GM23338 (cell line): ENCODE results near the gene TFAM. TPM values are rescaled to one million over a fixed set of nuclear protein-coding genes. Genes with fewer than 3 reads are reported as not detected.
A peak's percentile ranks its signal among the peaks of the same experiment; 100 is the strongest.
"Not testable (repeated sequence)": the region's sequence is repeated elsewhere in the genome, so short reads cannot be mapped to it uniquely, and the experiment has no call there.

Source experiments
- ATAC-seq: fragments of 200-7000 bp; cut with Tn5 transposase; 3 replicates; pipeline ENCODE4 v1.9.1; 2020
- DNase-seq: peaks from one replicate; pipeline ENCODE4 v3.0.0-alpha.2; 2015; ENCODE audit warnings: low spot score
- H2AFZ ChIP-seq: fragments of 200-600 bp; sonication (generic); 2 replicates; pipeline ENCODE4 v1.8.0; 2016; ENCODE audit warnings: antibody characterized with exemption, mild to moderate bottlenecking, moderate library complexity
- H3F3A ChIP-seq: fragments of 200-600 bp; sonication (generic); replicated peaks from 2 replicates; pipeline ENCODE4 v1.8.0; 2017; ENCODE audit warnings: antibody characterized with exemption, mixed run types, low read depth
- H3K27ac ChIP-seq: fragments of 200-600 bp; sonication (generic); 2 replicates; pipeline ENCODE4 v1.6.1; 2016; ENCODE audit warnings: low read depth
- H3K27me3 ChIP-seq: fragments of 200-600 bp; sonication (generic); 2 replicates; pipeline ENCODE4 v1.8.0; 2016; ENCODE audit warnings: mild to moderate bottlenecking, mixed run types, moderate library complexity; ENCODE audit not compliant: insufficient read depth
- H3K36me3 ChIP-seq: fragments of 200-600 bp; sonication (generic); 2 replicates; pipeline ENCODE4 v1.8.0; 2016; ENCODE audit warnings: mild to moderate bottlenecking; ENCODE audit not compliant: insufficient read depth
- H3K4me1 ChIP-seq: fragments of 200-600 bp; sonication (generic); 2 replicates; pipeline ENCODE4 v1.8.0; 2016; ENCODE audit warnings: mild to moderate bottlenecking, moderate library complexity; ENCODE audit not compliant: insufficient read depth
- H3K4me2 ChIP-seq: fragments of 200-600 bp; sonication (generic); 2 replicates; pipeline ENCODE4 v1.7.1; 2017; ENCODE audit warnings: mixed run types
- H3K4me3 ChIP-seq: fragments of 200-600 bp; sonication (generic); 2 replicates; pipeline ENCODE4 v1.6.1; 2016; ENCODE audit warnings: mixed run types
- H3K79me2 ChIP-seq: fragments of 200-600 bp; sonication (generic); replicated peaks from 2 replicates; pipeline ENCODE4 v1.8.0; 2017; ENCODE audit warnings: mild to moderate bottlenecking; ENCODE audit not compliant: insufficient read depth
- H3K9me2 ChIP-seq: fragments of 200-600 bp; sonication (generic); 2 replicates; pipeline ENCODE4 v1.8.0; 2017; ENCODE audit not compliant: insufficient read depth
- H4K20me1 ChIP-seq: fragments of 200-600 bp; sonication (generic); replicated peaks from 2 replicates; pipeline ENCODE4 v1.8.0; 2017; ENCODE audit warnings: mild to moderate bottlenecking; ENCODE audit not compliant: insufficient read depth
- H3K27ac Mint-ChIP-seq: 2 replicates; pipeline ENCODE4 v1.8.0; 2020; ENCODE audit warnings: inconsistent platforms, mild to moderate bottlenecking, moderate library complexity, mixed read lengths
- H3K27me3 Mint-ChIP-seq: 3 replicates; pipeline ENCODE4 v1.8.0; 2022; ENCODE audit warnings: low read depth, mild to moderate bottlenecking, moderate library complexity, mixed read lengths, inconsistent platforms; ENCODE audit not compliant: insufficient read depth, poor library complexity
- H3K36me3 Mint-ChIP-seq: 3 replicates; pipeline ENCODE4 v1.8.0; 2021; ENCODE audit warnings: low read depth, mild to moderate bottlenecking, inconsistent platforms, moderate library complexity, mixed read lengths
- H3K4me1 Mint-ChIP-seq: 3 replicates; pipeline ENCODE4 v1.8.0; 2020; ENCODE audit warnings: mild to moderate bottlenecking, inconsistent platforms, mixed read lengths
- H3K4me3 Mint-ChIP-seq: 3 replicates; pipeline ENCODE4 v1.8.0; 2021; ENCODE audit warnings: moderate library complexity, mild to moderate bottlenecking, inconsistent platforms, mixed read lengths
- H3K9me3 Mint-ChIP-seq: 3 replicates; pipeline ENCODE4 v1.8.0; 2020; ENCODE audit warnings: moderate library complexity, mild to moderate bottlenecking, inconsistent platforms, mixed read lengths
- CTCF ChIP-seq, 2 experiments: fragments of 200-600 bp in 1 of 2; sonication (generic) in 1 of 2; conservative IDR thresholded peaks; 2 replicates each; pipeline versions ENCODE4 v1.5.1 to v1.6.1; 2016 to 2017; ENCODE audit warnings: antibody characterized with exemption in 2 of 2, low read depth in 2 of 2, mild to moderate bottlenecking in 2 of 2, moderate library complexity in 1 of 2
- EZH2 ChIP-seq: fragments of 200-600 bp; sonication (generic); IDR thresholded peaks from one replicate; pipeline ENCODE4 v1.8.0; 2017; ENCODE audit warnings: antibody characterized with exemption, mild to moderate bottlenecking, low read depth; ENCODE audit not compliant: unreplicated experiment
- ZNF114 ChIP-seq: fragments of 250-450 bp; sonication (Bioruptor Pico); IDR thresholded peaks from 2 replicates; pipeline ENCODE4 v1.5.0; 2020; ENCODE audit warnings: mild to moderate bottlenecking, moderate library complexity
- polyA plus RNA-seq: library from polyadenylated mRNA; unstranded; fragments of >200 nt; fragmentation: Nextera tagmentation; extraction: Ambion mirVana; gene quantifications from 2 replicates; pipeline ENCODE4 v1.2.1, GENCODE V29; 2016
- total RNA-seq: library from RNA; depleted of rRNA; stranded (reverse); fragments of >200 nt; shearing (Covaris generic); gene quantifications from 2 replicates; pipeline ENCODE4 v1.2.3, GENCODE V29; 2014

Gene TFAM
- total and polyA plus RNA-seq, 2 experiments from 2014 or later, result 54.2 to 156 TPM

GRCh38 chr10:58414270-58415041 lies 29.2 kb downstream of the TFAM start:
- Histone ChIP-seq H3K9me2 (no peaks in the 10 kb centered on the region), H3K4me2 (no peak overlapping the region), H3K36me3 (no peaks in the 10 kb centered on the region), H3K79me2 (no peaks in the 10 kb centered on the region), H2AFZ (peak overlapping the region; percentile 67; the same call in 1 of the 2 replicates), H3K4me3 (no peak overlapping the region), H3K4me1 (no peaks in the 10 kb centered on the region), H3K27me3 (no peaks in the 10 kb centered on the region), H3K27ac (no peak overlapping the region), H4K20me1 (no peaks in the 10 kb centered on the region), H3F3A (no peaks in the 10 kb centered on the region)
- peaks cover 17% of the 10 kb centered on the region for H3K4me1 Mint-ChIP-seq
- H3K4me3 Mint-ChIP-seq, result no peak overlapping the region
- TF ChIP-seq EZH2, result no peak
- TF ChIP-seq CTCF (conservative IDR thresholded peaks at IDR 0.05; ENCODE audit: low read depth in 2 of 2), result peak; percentile 48 to 68; a peak in 3 of 4 replicates
- H3K9me3 Mint-ChIP-seq, result peaks cover 7% of the 10 kb centered on the region; the same call in 2 of the 3 replicates
- H3K27me3 Mint-ChIP-seq, result peaks cover 5% of the 10 kb centered on the region
- peaks cover 1% of the 10 kb centered on the region; the same call in 1 of the 3 replicates for H3K36me3 Mint-ChIP-seq
- H3K27ac Mint-ChIP-seq, result no peak overlapping the region
- peak; percentile 56 for ATAC-seq
- peak; percentile 54 for DNase-seq

GRCh38 chr10:58415757-58416156 lies 30.5 kb downstream of the TFAM start:
- no peak overlapping the region for H3K4me3 ChIP-seq

GRCh38 chr10:58417902-58418301 lies 32.7 kb downstream of the TFAM start:
- H3K36me3 Mint-ChIP-seq, ATAC-seq, H2AFZ ChIP-seq, H3K79me2 ChIP-seq, H4K20me1 ChIP-seq, H3F3A ChIP-seq, H3K4me1 ChIP-seq, H3K27me3 Mint-ChIP-seq, H3K4me3 Mint-ChIP-seq, H3K27ac Mint-ChIP-seq, H3K27ac ChIP-seq, H3K4me2 ChIP-seq, H3K9me2 ChIP-seq, H3K4me3 ChIP-seq, H3K27me3 ChIP-seq, H3K36me3 ChIP-seq, DNase-seq: not testable (repeated sequence)
- peaks cover 16% of the 10 kb centered on the region; the same call in 1 of the 3 replicates for H3K9me3 Mint-ChIP-seq
- H3K4me1 Mint-ChIP-seq, result peaks cover 10% of the 10 kb centered on the region

More at GRCh38 chr10:58415757-58416156, 30.5 kb downstream of the TFAM start:
- H3F3A ChIP-seq, result no peaks in the 10 kb centered on the region
- Mint-ChIP-seq H3K9me3 (peaks cover 11% of the 10 kb centered on the region; the same call in 2 of the 3 replicates), H3K27me3 (peaks cover 5% of the 10 kb centered on the region), H3K36me3 (peaks cover 3% of the 10 kb centered on the region; the same call in 1 of the 3 replicates), H3K4me1 (peaks cover 17% of the 10 kb centered on the region), H3K4me3 (no peak overlapping the region), H3K27ac (no peak overlapping the region)
- H3K4me2 ChIP-seq, result no peak overlapping the region
- no peaks in the 10 kb centered on the region for H3K9me2 ChIP-seq
- H3K27ac ChIP-seq, result no peak overlapping the region
- TF ChIP-seq ZNF114 (CRISPR knock-in tag), result no peak
- TF ChIP-seq CTCF (conservative IDR thresholded peaks at IDR 0.05; ENCODE audit: low read depth in 2 of 2), result 0 out of 4 replicates have a peak, but pooled peaks of 1 of the 2 experiments have one; percentile 11
- no peaks in the 10 kb centered on the region for H3K4me1 ChIP-seq
- no peak for DNase-seq
- H3K36me3 ChIP-seq, result no peaks in the 10 kb centered on the region
- 0 out of 2 replicates have a peak overlapping the region, but pooled peaks have one; percentile 67 for H2AFZ ChIP-seq
- no peaks in the 10 kb centered on the region for H3K79me2 ChIP-seq
- no peaks in the 10 kb centered on the region for H4K20me1 ChIP-seq
- no peaks in the 10 kb centered on the region for H3K27me3 ChIP-seq
- ATAC-seq, result no peak
